ENCODE results near the gene IFI27.

- TF ChIP-seq CTCF (tag by site-specific recombination; IDR thresholded peaks at IDR 0.05) (no peak), ZNF843 (tag by site-specific recombination; IDR thresholded peaks at IDR 0.05) (no peak), ZNF76 (tag by site-specific recombination; IDR thresholded peaks at IDR 0.05; ENCODE audit: borderline replicate concordance, low read depth) (no peak), ZNF785 (tag by site-specific recombination; IDR thresholded peaks at IDR 0.05) (no peak), ATF2 (tag by site-specific recombination; IDR thresholded peaks at IDR 0.05; ENCODE audit: low read depth) (no peak)
- TF ChIP-seq, protein P1, sequence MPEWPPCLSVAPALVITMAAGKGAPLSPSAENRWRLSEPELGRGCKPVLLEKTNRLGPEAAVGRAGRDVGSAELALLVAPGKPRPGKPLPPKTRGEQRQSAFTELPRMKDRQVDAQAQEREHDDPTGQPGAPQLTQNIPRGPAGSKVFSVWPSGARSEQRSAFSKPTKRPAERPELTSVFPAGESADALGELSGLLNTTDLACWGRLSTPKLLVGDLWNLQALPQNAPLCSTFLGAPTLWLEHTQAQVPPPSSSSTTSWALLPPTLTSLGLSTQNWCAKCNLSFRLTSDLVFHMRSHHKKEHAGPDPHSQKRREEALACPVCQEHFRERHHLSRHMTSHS (tag by site-specific recombination; IDR thresholded peaks at IDR 0.05), result no peak
Measured at GRCh38 chr14:94126800-94127199, 16.3 kb downstream of the IFI27 start.

Data from HEK293 (cell line).